Muscle layer of duodenum (tissue), 2 donors: Measurements from ENCODE around the gene TLL2.

Experiments
- H3K27ac ChIP-seq: one replicate; pipeline ENCODE4 v1.7.0; 2013; ENCODE audit warnings: mild to moderate bottlenecking, low read length
- H3K27me3 ChIP-seq: one replicate; pipeline ENCODE4 v1.7.0; 2013; ENCODE audit warnings: low read depth, mild to moderate bottlenecking, control low read depth, low read length
- H3K36me3 ChIP-seq, 2 donors: one replicate each; pipeline ENCODE4 v1.7.0; 2013; ENCODE audit warnings: low read length in 2 of 2, control low read depth in 1 of 2, mild to moderate bottlenecking in 1 of 2; ENCODE audit not compliant: insufficient read depth in 2 of 2, control insufficient read depth in 1 of 2
- H3K4me1 ChIP-seq, 2 donors: one replicate each; pipeline ENCODE4 v1.7.0; 2013; ENCODE audit warnings: low read length in 2 of 2, mild to moderate bottlenecking in 2 of 2, control low read depth in 1 of 2, moderate library complexity in 1 of 2; ENCODE audit not compliant: insufficient read depth in 2 of 2, control insufficient read depth in 1 of 2
- H3K4me3 ChIP-seq, 2 donors: one replicate each; pipeline ENCODE4 v1.7.0; 2013; ENCODE audit warnings: low read length in 2 of 2, low read depth in 1 of 2, mild to moderate bottlenecking in 1 of 2
- H3K9me3 ChIP-seq, 2 donors: one replicate each; pipeline ENCODE4 v1.7.0; 2013; ENCODE audit warnings: low read length in 2 of 2, control low read depth in 1 of 2, mild to moderate bottlenecking in 1 of 2; ENCODE audit not compliant: control insufficient read depth in 1 of 2
- donor health status: healthy.

Gene TLL2

GRCh38 chr10:96344178-96344577 is 169.5 kb downstream of the TLL2 start:
- no peaks in the 10 kb centered on the region for H3K4me1 ChIP-seq
- H3K27ac ChIP-seq: no peak overlapping the region
- H3K9me3 ChIP-seq: peaks cover 4 to 6% of the 10 kb centered on the region in 2 donors
- H3K4me3 ChIP-seq: no peak overlapping the region
- H3K27me3 ChIP-seq: no peaks in the 10 kb centered on the region
- H3K36me3 ChIP-seq: no peaks in the 10 kb centered on the region

- H3K36me3 ChIP-seq: no peaks in the 10 kb centered on the region
- no peak overlapping the region for H3K27ac ChIP-seq
- H3K4me1 ChIP-seq: no peaks in the 10 kb centered on the region
- peaks cover 4 to 6% of the 10 kb centered on the region in 2 donors for H3K9me3 ChIP-seq
- H3K27me3 ChIP-seq: no peaks in the 10 kb centered on the region
- no peak overlapping the region for H3K4me3 ChIP-seq
Measured at GRCh38 chr10:96342402-96342801, 171.3 kb downstream of the TLL2 start.

GRCh38 chr10:96341219-96342182 is 172.2 kb downstream of the TLL2 start:
- peaks cover 4 to 6% of the 10 kb centered on the region in 2 donors for H3K9me3 ChIP-seq
- no peaks in the 10 kb centered on the region for H3K36me3 ChIP-seq
- no peaks in the 10 kb centered on the region for H3K4me1 ChIP-seq
- H3K27ac ChIP-seq: no peak overlapping the region
- H3K4me3 ChIP-seq: no peak overlapping the region
- no peaks in the 10 kb centered on the region for H3K27me3 ChIP-seq

GRCh38 chr10:96339956-96340904 is 173.5 kb downstream of the TLL2 start:
- Histone ChIP-seq H3K4me3 (no peak overlapping the region), H3K36me3 (no peaks in the 10 kb centered on the region), H3K27ac (no peak overlapping the region), H3K9me3 (no peaks in the 10 kb centered on the region), H3K27me3 (no peaks in the 10 kb centered on the region), H3K4me1 (no peaks in the 10 kb centered on the region)

GRCh38 chr10:96339383-96339782 is 174.3 kb downstream of the TLL2 start:
- Histone ChIP-seq H3K4me1 (no peaks in the 10 kb centered on the region), H3K36me3 (no peaks in the 10 kb centered on the region), H3K4me3 (no peak overlapping the region), H3K27ac (no peak overlapping the region), H3K9me3 (no peaks in the 10 kb centered on the region), H3K27me3 (no peaks in the 10 kb centered on the region)

GRCh38 chr10:96338279-96338925 is 175.3 kb downstream of the TLL2 start:
- Histone ChIP-seq H3K36me3 (no peaks in the 10 kb centered on the region), H3K27ac (no peak overlapping the region), H3K4me1 (no peaks in the 10 kb centered on the region), H3K9me3 (no peaks in the 10 kb centered on the region), H3K27me3 (no peaks in the 10 kb centered on the region), H3K4me3 (no peak overlapping the region)

- Histone ChIP-seq H3K9me3 (no peaks in the 10 kb centered on the region), H3K36me3 (no peaks in the 10 kb centered on the region), H3K27ac (no peak overlapping the region), H3K4me1 (no peaks in the 10 kb centered on the region), H3K4me3 (no peak overlapping the region), H3K27me3 (no peaks in the 10 kb centered on the region)
Measured at GRCh38 chr10:96337106-96337505, 176.6 kb downstream of the TLL2 start.

- Histone ChIP-seq H3K9me3 (no peaks in the 10 kb centered on the region), H3K36me3 (no peaks in the 10 kb centered on the region), H3K4me3 (no peak overlapping the region), H3K27ac (no peak overlapping the region), H3K4me1 (no peaks in the 10 kb centered on the region), H3K27me3 (no peaks in the 10 kb centered on the region)
Measured at GRCh38 chr10:96334616-96335526, 178.9 kb downstream of the TLL2 start.

- no peaks in the 10 kb centered on the region for H3K36me3 ChIP-seq
- H3K4me1 ChIP-seq: no peaks in the 10 kb centered on the region
- no peak overlapping the region for H3K27ac ChIP-seq
- H3K27me3 ChIP-seq: no peaks in the 10 kb centered on the region
- no peaks in the 10 kb centered on the region for H3K9me3 ChIP-seq
- H3K4me3 ChIP-seq: no peak overlapping the region
Measured at GRCh38 chr10:96333101-96333500, 180.6 kb downstream of the TLL2 start.

- no peaks in the 10 kb centered on the region for H3K27me3 ChIP-seq
- H3K4me1 ChIP-seq: no peaks in the 10 kb centered on the region
- no peaks in the 10 kb centered on the region for H3K36me3 ChIP-seq
- H3K4me3 ChIP-seq: no peak overlapping the region
- no peak overlapping the region for H3K27ac ChIP-seq
- H3K9me3 ChIP-seq: no peaks in the 10 kb centered on the region
Measured at GRCh38 chr10:96327462-96327861, 186.3 kb downstream of the TLL2 start.
